K562 (cell line): ENCODE results near the gene PDE6G. TPM values are rescaled to one million over a fixed set of nuclear protein-coding genes. Genes with fewer than 3 reads are reported as not detected.

Experiments
- ARID2 ChIP-seq: fragments of 450-650 bp; IDR thresholded peaks from 2 replicates; pipeline ENCODE4 v1.6.1; 2017; ENCODE audit warnings: antibody characterized with exemption, mild to moderate bottlenecking
- CXXC5 ChIP-seq: fragments of 250-450 bp; sonication (Bioruptor Pico); IDR thresholded peaks from 2 replicates; pipeline ENCODE4 v1.8.0; 2022; ENCODE audit warnings: inconsistent platforms, mild to moderate bottlenecking, moderate library complexity
- ESRRA ChIP-seq: fragments of 450-650 bp; IDR thresholded peaks from 2 replicates; pipeline ENCODE4 v1.6.1; 2014; ENCODE audit warnings: low read depth, mild to moderate bottlenecking, moderate library complexity, borderline replicate concordance
- JUN ChIP-seq, 2 experiments: sonication (generic) in 1 of 2; formaldehyde crosslinking in 1 of 2; IDR thresholded peaks; 2 replicates each; pipeline versions ENCODE4 v1.6.1 to v1.8.0; 2012 to 2022; ENCODE audit warnings: borderline replicate concordance in 2 of 2, mild to moderate bottlenecking in 2 of 2, improper control_type of control experiment in 1 of 2, low read depth in 1 of 2, low read length in 1 of 2, missing genetic modification reagents in 1 of 2
- KDM5B ChIP-seq: fragments of 200-600 bp; sonication (generic); IDR thresholded peaks from 2 replicates; pipeline ENCODE4 v1.6.1; 2012; ENCODE audit warnings: low read depth, mild to moderate bottlenecking, moderate library complexity, low read length, control low read depth, inconsistent platforms; ENCODE audit not compliant: insufficient replicate concordance
- MCM2 ChIP-seq: fragments of 450-650 bp; IDR thresholded peaks from 2 replicates; pipeline ENCODE4 v1.6.1; 2017; ENCODE audit warnings: low read depth, mild to moderate bottlenecking
- MCM3 ChIP-seq: fragments of 450-650 bp; IDR thresholded peaks from 2 replicates; pipeline ENCODE4 v1.6.1; 2016
- MYC ChIP-seq, 2 experiments: fragments of 250-450 bp in 1 of 2; sonication (Bioruptor Pico) in 1 of 2; IDR thresholded peaks; 2 replicates each; pipeline versions ENCODE4 v1.5.1 to v1.6.1; 2012 to 2021; ENCODE audit warnings: low read depth in 2 of 2, borderline replicate concordance in 1 of 2, improper control_type of control experiment in 1 of 2, low read length in 1 of 2, mild to moderate bottlenecking in 1 of 2, moderate library complexity in 1 of 2
- NR2F6 ChIP-seq: fragments of 450-650 bp; formaldehyde crosslinking; IDR thresholded peaks from 2 replicates; pipeline ENCODE4 v1.4.0; 2020; ENCODE audit warnings: mild to moderate bottlenecking
- OTX1 ChIP-seq: fragments of 450-650 bp; formaldehyde crosslinking; IDR thresholded peaks from 2 replicates; pipeline ENCODE4 v1.4.0; 2022; ENCODE audit warnings: mild to moderate bottlenecking
- PHB ChIP-seq: fragments of 250-450 bp; sonication (Bioruptor Pico); IDR thresholded peaks from 2 replicates; pipeline ENCODE4 v1.5.0; 2021
- PHF8 ChIP-seq: fragments of 200-600 bp; sonication (generic); IDR thresholded peaks from 2 replicates; pipeline ENCODE4 v1.6.1; 2012; ENCODE audit warnings: mixed run types, mild to moderate bottlenecking, inconsistent platforms, low read length, moderate library complexity, borderline replicate concordance
- RBFOX2 ChIP-seq: fragments of 200-400 bp; formaldehyde crosslinking; IDR thresholded peaks from 2 replicates; pipeline ENCODE4 v1.6.1; 2017; ENCODE audit warnings: low read depth, mild to moderate bottlenecking, low read length, moderate library complexity
- RHOXF2B ChIP-seq: fragments of 250-450 bp; sonication (Bioruptor Pico); conservative IDR thresholded peaks from 2 replicates; pipeline ENCODE4 v1.5.1; 2021
- SAFB2 ChIP-seq: fragments of 200-400 bp; formaldehyde crosslinking; IDR thresholded peaks from 2 replicates; pipeline ENCODE4 v1.6.1; 2018; ENCODE audit warnings: borderline replicate concordance, low read length, low read depth, moderate library complexity; ENCODE audit not compliant: severe bottlenecking
- SOX6 ChIP-seq: fragments of 450-650 bp; IDR thresholded peaks from 2 replicates; pipeline ENCODE4 v1.6.1; 2014; ENCODE audit warnings: mild to moderate bottlenecking
- SPI1 ChIP-seq: IDR thresholded peaks from 2 replicates; pipeline ENCODE4 v1.6.1; 2011; ENCODE audit warnings: low read depth, low read length, control low read depth, borderline replicate concordance
- SREBF1 ChIP-seq: fragments of 150-350 bp; IDR thresholded peaks from 2 replicates; pipeline ENCODE4 v1.6.1; 2014; ENCODE audit warnings: antibody characterized with exemption, low read depth, low read length, borderline replicate concordance
- ZFP36 ChIP-seq: fragments of 150-350 bp; IDR thresholded peaks from 2 replicates; pipeline ENCODE4 v1.6.1; 2018; ENCODE audit warnings: low read length, low read depth; ENCODE audit not compliant: partially characterized antibody
- ZNF24 ChIP-seq: fragments of 450-650 bp; IDR thresholded peaks from 2 replicates; pipeline ENCODE4 v1.6.1; 2016
- ZNF586 ChIP-seq: fragments of 450-650 bp; formaldehyde crosslinking; conservative IDR thresholded peaks from 2 replicates; pipeline ENCODE4 v1.4.0; 2020; ENCODE audit warnings: mild to moderate bottlenecking, moderate library complexity
- polyA plus RNA-seq, 8 experiments: library from polyadenylated mRNA; depleted of rRNA in 4 of 8; stranded (reverse) in 5 of 8; unstranded in 3 of 8; fragments of >200 nt; fragmentation: Nextera tagmentation in 2 of 8; fragmentation: Illumina TruSeq in 1 of 8; extraction: Ambion mirVana in 2 of 8; extraction: Trizol in 1 of 8; gene quantifications; 2 replicates each; pipeline versions ENCODE4 v1.2.1 to v1.2.3, GENCODE V29; 2011 to 2014; ENCODE audit warnings: inconsistent platforms in 1 of 8, missing spikeins in 1 of 8
- total RNA-seq, 7 experiments: library from RNA; depleted of rRNA in 6 of 7; stranded (reverse); fragments of >200 nt in 6 of 7; fragmentation: Illumina TruSeq in 2 of 7; extraction: Trizol in 2 of 7; gene quantifications; 2 replicates each; pipeline versions ENCODE4 v1.2.1 to v1.2.3, GENCODE V29; 2011 to 2021; ENCODE audit warnings: low replicate concordance in 1 of 7
- TF ChIP-seq, protein P1 (sequence below): fragments of 450-650 bp; IDR thresholded peaks from 2 replicates; pipeline ENCODE4 v1.6.1; 2016; ENCODE audit warnings: missing biosample characterization, missing genetic modification characterization
- TF ChIP-seq, protein P2 (sequence below): fragments of 250-450 bp; sonication (Bioruptor Pico); IDR thresholded peaks from 2 replicates; pipeline ENCODE4 v1.4.0; 2020; ENCODE audit warnings: mild to moderate bottlenecking
- TF ChIP-seq, protein P3 (sequence below): fragments of 450-650 bp; IDR thresholded peaks from 2 replicates; pipeline ENCODE4 v1.7.0; 2016; ENCODE audit warnings: borderline replicate concordance

The PDE6G gene
- total and polyA plus RNA-seq, 9 of the 15 experiments (the other 6 are each of a cell fraction or from before 2014, with no cell fraction given) = 0.14 to 0.59 TPM; not detected in 7

DNA sequence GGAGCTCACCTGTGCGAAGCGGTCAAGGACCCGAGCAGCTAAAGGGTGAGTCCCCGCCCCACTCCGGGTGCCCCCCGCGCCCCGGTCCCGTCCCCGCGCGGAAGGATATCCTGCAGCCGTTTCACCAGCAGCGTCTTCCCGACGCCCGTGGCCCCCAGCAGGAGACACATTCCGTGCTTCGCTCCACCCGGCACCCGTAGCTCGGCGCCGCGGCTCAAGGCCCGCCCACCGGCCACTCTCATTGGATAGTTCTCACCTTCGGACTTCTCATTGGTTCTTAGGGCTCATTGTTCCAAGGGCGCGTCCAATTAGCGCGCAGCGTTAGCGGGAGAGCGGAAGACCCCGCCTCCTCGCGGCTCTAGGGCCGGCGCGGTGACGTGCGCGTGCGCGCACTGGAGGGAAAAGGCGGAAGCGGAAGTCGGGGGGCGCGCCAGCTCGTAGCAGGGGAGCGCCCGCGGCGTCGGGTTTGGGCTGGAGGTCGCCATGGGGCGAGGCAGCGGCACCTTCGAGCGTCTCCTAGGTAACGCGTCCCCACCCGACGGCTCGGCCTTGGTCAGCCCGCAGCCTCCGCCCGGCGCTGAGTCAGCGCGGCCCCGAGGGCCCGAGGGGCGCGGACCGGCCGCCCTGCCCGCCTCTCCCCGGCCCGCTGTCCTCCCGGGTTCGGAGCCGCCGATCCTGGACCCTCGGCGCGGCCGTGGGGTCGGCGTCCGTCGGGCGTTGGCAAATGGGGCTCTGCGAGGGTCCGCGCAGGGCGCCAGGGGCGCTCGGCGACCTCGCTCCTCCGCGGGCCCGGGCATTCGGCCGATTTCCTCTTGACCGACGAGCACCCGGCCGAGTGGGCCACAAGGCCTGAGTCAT is 27.5 kb upstream of the PDE6G start, which contains the start of the genes ARL16 and HGS (continued):
- TF ChIP-seq, protein P1, sequence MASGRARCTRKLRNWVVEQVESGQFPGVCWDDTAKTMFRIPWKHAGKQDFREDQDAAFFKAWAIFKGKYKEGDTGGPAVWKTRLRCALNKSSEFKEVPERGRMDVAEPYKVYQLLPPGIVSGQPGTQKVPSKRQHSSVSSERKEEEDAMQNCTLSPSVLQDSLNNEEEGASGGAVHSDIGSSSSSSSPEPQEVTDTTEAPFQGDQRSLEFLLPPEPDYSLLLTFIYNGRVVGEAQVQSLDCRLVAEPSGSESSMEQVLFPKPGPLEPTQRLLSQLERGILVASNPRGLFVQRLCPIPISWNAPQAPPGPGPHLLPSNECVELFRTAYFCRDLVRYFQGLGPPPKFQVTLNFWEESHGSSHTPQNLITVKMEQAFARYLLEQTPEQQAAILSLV (tag) = no peak
- TF ChIP-seq ARID2 = no peak
- 0 out of 2 replicates have a peak, but pooled peaks have one; percentile 11 for TF ChIP-seq ZNF24
- TF ChIP-seq PHB = no peak
- peak; percentile 68; the same call in 1 of the 2 replicates for TF ChIP-seq MYC (IDR thresholded peaks at IDR 0.05; ENCODE audit: low read depth, low read length)
- no peak for TF ChIP-seq MYC (CRISPR knock-in tag; IDR thresholded peaks at IDR 0.05; ENCODE audit: borderline replicate concordance, low read depth)
- TF ChIP-seq SAFB2 = no peak
- TF ChIP-seq KDM5B = peak; percentile 65
- no peak for TF ChIP-seq RHOXF2B
- peak; percentile 86 for TF ChIP-seq RBFOX2
- 0 out of 2 replicates have a peak, but pooled peaks have one; percentile 13 for TF ChIP-seq JUN (IDR thresholded peaks at IDR 0.05; ENCODE audit: borderline replicate concordance, low read depth, low read length)
- TF ChIP-seq JUN (CRISPR knock-in tag; IDR thresholded peaks at IDR 0.05; ENCODE audit: borderline replicate concordance) = no peak
- peak; percentile 86 for TF ChIP-seq SPI1
- peak; percentile 77; the same call in 1 of the 2 replicates for TF ChIP-seq PHF8
- TF ChIP-seq NR2F6 = no peak
- TF ChIP-seq ESRRA = 0 out of 2 replicates have a peak, but pooled peaks have one; percentile 49
- no peak for TF ChIP-seq SREBF1
- TF ChIP-seq ZFP36 = no peak
- TF ChIP-seq ZNF586 (CRISPR knock-in tag) = no peak
- TF ChIP-seq, protein P2, sequence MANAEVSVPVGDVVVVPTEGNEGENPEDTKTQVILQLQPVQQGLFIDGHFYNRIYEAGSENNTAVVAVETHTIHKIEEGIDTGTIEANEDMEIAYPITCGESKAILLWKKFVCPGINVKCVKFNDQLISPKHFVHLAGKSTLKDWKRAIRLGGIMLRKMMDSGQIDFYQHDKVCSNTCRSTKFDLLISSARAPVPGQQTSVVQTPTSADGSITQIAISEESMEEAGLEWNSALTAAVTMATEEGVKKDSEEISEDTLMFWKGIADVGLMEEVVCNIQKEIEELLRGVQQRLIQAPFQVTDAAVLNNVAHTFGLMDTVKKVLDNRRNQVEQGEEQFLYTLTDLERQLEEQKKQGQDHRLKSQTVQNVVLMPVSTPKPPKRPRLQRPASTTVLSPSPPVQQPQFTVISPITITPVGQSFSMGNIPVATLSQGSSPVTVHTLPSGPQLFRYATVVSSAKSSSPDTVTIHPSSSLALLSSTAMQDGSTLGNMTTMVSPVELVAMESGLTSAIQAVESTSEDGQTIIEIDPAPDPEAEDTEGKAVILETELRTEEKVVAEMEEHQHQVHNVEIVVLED = peak; percentile 89
- TF ChIP-seq SOX6 = peak; percentile 74; the same call in 1 of the 2 replicates
- no peak for TF ChIP-seq OTX1
- TF ChIP-seq, protein P3, sequence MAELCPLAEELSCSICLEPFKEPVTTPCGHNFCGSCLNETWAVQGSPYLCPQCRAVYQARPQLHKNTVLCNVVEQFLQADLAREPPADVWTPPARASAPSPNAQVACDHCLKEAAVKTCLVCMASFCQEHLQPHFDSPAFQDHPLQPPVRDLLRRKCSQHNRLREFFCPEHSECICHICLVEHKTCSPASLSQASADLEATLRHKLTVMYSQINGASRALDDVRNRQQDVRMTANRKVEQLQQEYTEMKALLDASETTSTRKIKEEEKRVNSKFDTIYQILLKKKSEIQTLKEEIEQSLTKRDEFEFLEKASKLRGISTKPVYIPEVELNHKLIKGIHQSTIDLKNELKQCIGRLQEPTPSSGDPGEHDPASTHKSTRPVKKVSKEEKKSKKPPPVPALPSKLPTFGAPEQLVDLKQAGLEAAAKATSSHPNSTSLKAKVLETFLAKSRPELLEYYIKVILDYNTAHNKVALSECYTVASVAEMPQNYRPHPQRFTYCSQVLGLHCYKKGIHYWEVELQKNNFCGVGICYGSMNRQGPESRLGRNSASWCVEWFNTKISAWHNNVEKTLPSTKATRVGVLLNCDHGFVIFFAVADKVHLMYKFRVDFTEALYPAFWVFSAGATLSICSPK = no peak
- TF ChIP-seq MCM2 = no peak
- TF ChIP-seq MCM3 = no peak
- peak; percentile 92 for TF ChIP-seq CXXC5 (CRISPR knock-in tag)
